Erythroblast (primary cell): ENCODE results near the gene PTN.

ENCODE experiments used
- DNase-seq, 2 experiments: peaks; one replicate each; lab custom pipeline; 2025; lab: John Stamatoyannopoulos, UW
- GATA1 ChIP-seq: IDR thresholded peaks from 2 replicates; pipeline ENCODE4 v1.6.1; 2011; ENCODE audit warnings: low read depth, mild to moderate bottlenecking, control low read depth, low read length, moderate library complexity
- POLR2A ChIP-seq: IDR thresholded peaks from 2 replicates; pipeline ENCODE4 v1.6.1; 2011; ENCODE audit warnings: mild to moderate bottlenecking, low read length

The PTN gene

DNA sequence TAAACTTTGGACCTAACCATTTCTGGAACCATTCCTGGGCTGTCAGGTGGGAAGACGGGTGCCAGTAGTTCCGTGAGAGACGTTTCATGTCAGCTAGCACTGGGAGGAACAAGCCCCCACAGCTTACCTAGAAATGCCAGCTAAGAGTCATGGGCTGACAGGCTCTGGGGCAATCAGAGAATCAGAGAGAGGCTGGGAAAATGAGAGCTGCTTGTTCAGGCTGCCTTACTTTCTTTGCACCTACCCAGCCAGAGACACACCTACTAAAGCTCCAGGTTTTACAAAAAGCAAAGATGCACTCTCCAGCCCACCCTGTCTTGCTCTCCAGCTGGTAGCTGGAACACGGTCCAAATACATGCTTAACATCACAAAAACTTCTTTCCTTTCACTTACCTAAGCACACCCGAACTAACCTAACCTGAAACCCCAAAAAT is 688 bp downstream of the PTN start:
- no peak for DNase-seq
- no peak for TF ChIP-seq POLR2A
- no peak for TF ChIP-seq GATA1

DNA sequence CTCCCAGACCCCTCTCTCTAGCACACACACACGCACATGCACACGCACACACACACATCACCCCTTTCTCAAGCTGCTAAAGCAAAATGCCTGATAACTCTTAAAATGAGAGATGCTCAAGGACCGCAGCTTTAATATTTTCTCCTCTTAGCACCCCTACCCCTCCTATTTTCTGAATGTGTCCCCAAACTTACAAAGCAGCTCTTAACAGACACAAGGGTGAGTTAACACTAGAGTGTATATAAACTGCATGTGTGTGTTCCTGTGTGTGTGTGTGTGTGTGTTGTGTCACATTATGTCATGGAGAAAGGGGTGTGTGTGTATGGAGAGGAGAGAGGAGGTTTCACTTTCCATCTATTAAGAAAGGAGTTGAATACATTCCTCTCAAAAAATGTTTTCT is 1.3 kb downstream of the PTN start:
- TF ChIP-seq GATA1 (no peak), POLR2A (no peak)
- no peak for DNase-seq

DNA sequence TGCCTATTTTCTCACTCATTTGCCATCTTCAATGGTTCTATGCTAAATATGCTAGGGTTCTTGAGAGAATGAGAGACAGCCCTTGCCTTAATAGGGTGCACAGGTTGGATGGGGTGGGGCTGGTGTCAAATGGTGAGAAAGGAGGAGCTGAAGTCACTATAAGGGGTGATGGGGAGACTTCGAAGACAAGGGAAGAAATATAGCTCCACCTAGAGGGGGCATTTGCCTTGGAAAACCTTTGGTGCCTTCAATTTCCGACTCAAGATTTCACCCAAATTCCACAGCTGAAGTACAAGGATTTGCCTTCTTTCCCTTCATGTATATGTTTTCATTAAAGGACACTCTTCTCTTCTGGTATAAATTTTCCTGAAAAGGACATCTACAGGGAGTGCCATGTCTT is 5.6 kb downstream of the PTN start:
- DNase-seq: no peak
- TF ChIP-seq POLR2A (no peak), GATA1 (no peak)

GRCh38 chr7:137335814-137336213 is 7.7 kb downstream of the PTN start:
- no peak for TF ChIP-seq POLR2A
- no peak for TF ChIP-seq GATA1
- DNase-seq: no peak

DNA sequence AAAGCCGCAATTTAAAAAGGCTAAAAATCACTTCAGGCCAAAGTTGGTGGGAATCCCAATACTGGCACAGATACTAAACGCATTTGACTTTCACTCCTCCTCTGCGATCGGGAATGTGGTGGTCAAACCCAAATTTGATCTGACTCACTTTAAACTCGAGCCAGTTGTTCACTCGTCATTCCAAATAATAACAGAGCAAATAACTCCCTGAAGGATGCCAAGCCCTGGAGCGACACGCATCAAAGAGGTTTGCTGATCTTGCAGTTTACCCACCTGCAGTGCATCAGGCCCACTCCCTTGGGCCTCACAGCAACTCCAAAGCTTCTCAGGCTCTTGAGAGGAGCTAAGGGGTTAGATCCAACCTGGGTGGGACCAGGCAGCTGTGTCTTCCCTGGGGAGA is 12.2 kb downstream of the PTN start:
- no peak for DNase-seq

DNA sequence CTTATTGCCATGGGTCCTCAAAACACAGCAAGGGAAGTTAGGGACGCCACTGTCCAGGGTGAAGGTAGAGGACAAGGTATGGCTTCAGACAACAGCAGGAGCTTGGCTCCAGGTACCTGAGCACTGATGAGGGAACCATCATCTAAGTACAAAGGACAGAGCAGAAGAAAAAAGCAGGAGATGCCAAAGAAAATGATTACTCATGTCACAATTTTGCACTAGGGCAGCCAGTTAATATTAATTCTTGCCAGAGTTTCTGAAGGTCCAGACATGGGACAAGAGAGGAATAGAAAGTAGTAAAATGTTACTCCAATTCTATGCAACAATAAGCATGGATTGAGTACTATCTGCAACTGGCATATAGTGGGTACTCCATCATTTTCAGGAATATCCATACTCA is 14.1 kb downstream of the PTN start:
- no peak for DNase-seq
- TF ChIP-seq GATA1 (no peak), POLR2A (no peak)

More for the DNA sequence above, 12.2 kb downstream of the PTN start:
- TF ChIP-seq GATA1 (no peak), POLR2A (no peak)

- no peak for DNase-seq
- TF ChIP-seq GATA1 (no peak), POLR2A (no peak)
Measured at GRCh38 chr7:137328373-137329120, 15.0 kb downstream of the PTN start.

DNA sequence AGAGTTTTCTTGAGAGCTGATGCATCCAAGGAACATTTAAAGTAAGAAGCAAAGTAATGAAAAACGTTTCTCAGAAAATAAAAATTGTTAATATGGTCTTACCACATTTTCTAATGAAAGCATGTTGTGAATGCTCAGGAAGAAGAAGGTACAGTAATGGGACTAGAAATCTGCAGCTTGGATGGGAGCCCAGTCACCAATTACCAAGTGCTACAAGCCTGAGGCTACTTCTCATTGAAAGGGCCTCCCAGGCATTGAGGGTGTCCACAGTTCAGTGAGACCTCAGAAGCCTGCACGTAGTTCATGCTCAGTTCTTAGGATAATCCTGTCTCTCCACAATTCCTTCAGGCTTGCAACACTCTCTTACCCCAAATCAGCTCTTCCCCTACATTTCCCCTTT is 17.6 kb downstream of the PTN start:
- no peak for TF ChIP-seq GATA1
- TF ChIP-seq POLR2A: no peak
- DNase-seq: no peak

- no peak for DNase-seq
- TF ChIP-seq GATA1 (no peak), POLR2A (no peak)
Measured at GRCh38 chr7:137324796-137325696, 18.5 kb downstream of the PTN start.

DNA sequence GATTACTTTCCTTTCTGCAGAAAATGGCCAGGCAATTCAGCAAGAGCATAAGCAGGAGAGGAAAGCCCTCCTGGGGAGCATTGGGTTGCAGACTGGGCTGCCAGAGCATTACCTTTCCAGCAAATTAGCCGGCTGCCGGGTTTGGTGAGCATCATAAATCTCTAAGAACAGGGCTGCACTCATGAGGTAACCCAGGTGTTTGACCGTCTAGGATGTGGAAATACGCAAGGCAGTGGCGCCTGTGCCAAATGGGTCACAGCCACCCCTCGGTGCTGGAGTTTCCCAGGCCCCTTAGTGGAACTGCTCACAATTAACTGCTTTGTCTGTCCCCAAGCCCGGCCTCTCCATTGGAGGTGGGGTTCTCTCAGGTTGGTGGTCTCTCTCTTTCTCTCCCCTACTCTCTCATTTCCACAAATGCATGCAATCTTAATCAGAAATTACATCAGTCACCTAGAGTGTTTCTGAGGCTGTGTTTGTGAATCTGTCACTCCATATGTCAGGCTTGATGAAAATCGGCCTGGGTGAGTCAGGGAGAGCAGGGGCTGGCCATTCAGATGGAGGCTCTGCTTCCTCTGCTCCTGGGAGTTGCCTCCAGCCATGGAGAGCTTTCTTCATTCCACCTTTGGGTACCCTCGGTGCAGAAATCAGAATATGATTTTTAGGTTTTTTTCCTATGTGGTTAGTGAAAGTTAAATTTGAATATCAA is 26.7 kb downstream of the PTN start:
- DNase-seq: no peak
- TF ChIP-seq GATA1 (no peak), POLR2A (no peak)

DNA sequence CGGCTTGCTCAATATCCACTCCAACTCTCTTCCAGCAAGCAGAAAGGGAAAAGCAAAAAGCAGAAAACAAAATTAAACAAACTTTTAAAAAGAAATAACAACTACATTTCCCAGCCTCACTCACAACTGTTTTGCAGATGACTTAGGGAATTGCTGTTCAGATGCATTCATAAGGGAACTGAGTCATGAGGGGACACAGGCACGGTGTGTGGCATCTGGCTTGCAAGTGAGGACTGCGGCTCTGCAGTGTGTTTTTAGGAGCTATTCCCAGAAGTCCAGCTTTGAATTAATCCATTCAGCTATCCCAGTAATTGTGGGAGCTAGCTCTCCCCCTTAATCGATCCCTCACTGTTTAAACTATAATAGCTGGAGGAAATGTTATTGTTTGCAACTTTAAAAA is 30.3 kb downstream of the PTN start:
- TF ChIP-seq GATA1 (no peak), POLR2A (no peak)
- DNase-seq: no peak

DNA sequence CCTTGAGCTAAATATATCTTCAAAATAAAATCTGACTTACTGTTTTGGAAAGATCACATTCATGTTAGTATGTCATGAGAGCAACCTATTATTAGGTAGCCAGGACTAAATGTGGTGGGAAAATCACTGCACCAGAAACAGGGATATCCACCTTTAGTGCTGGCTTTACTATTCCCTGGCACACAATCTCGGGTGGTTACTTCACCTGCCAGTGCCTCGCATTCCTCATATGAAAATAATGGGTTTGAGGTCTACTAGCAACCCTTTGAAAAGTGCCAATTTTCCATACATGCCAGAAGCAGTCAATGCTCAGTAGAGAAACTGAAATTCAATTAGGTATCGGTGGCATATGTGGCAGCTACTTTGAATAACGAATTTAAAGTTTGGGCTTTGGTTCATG is 36.8 kb downstream of the PTN start:
- no peak for DNase-seq
- TF ChIP-seq POLR2A (no peak), GATA1 (no peak)

DNA sequence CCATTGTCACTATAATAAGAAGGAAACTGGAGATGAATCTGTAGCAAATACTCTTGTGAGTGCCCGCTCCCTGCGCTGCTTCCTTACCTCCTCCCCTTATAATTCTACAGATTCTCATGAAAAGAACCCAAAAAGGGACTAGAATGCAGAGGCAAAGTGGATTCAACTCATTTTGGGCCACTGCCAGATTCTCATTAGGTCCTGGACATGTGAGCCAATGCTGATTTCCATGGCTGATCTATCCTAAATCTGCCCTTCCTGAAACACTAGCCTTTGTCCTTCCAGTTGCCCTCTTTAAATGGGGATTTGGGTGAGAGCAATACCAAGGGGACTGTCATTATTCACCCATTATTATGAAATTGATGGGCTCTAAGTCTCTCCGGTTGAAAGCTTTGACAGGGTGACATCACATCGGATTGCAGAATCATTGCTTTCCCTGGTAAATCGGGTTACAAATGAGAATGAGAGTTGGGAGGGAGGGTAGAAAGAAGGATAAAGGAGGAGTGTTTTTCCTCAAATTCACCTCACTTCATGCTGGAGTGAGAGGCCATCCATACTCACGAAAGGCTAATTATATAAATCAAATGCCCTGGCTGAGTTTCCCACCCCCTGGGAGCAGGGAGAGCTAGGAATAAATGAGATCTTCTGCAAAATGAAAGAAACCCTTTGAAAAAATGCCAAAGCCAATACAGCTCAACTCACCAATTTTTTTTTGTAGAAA is 37.5 kb downstream of the PTN start:
- DNase-seq: no peak
- no peak for TF ChIP-seq GATA1
- no peak for TF ChIP-seq POLR2A
